HG03159 (cell line): ENCODE results near the gene MED20.

Experiments used
- ATAC-seq: cut with Tn5 transposase; IDR thresholded peaks from one replicate; pipeline ENCODE4 v1.9.1; 2021; ENCODE audit warnings: mild to moderate bottlenecking, moderate library complexity; ENCODE audit not compliant: unreplicated experiment

The MED20 gene

GRCh38 chr6:41914869-41915530 lies 5.9 kb downstream of the MED20 start:
- no peak for ATAC-seq

- no peak for ATAC-seq
These were observed 6.6 kb downstream of the MED20 start for GRCh38 chr6:41914343-41914742.

GRCh38 chr6:41909727-41910126 lies 11.2 kb downstream of the MED20 start:
- no peak for ATAC-seq

- ATAC-seq = no peak
These were observed 18.9 kb downstream of the MED20 start for GRCh38 chr6:41901882-41902519.

- ATAC-seq = no peak
These were observed 20.1 kb downstream of the MED20 start for GRCh38 chr6:41900861-41901260.

GRCh38 chr6:41896281-41896680 lies 24.7 kb downstream of the MED20 start:
- ATAC-seq = no peak

- ATAC-seq = peak; percentile 87
These were observed 25.4 kb downstream of the MED20 start, which contains the start of gene USP49 for GRCh38 chr6:41895300-41896233. TSS of gene USP49 (minus strand) at chr6:41895375. CDS start at chr6:41806983, 88,392 bp downstream.

- ATAC-seq = peak; percentile 28
These were observed 26.3 kb downstream of the MED20 start for GRCh38 chr6:41894366-41895299.

GRCh38 chr6:41892921-41893564 lies 27.9 kb downstream of the MED20 start:
- ATAC-seq = no peak

GRCh38 chr6:41887331-41887751 lies 33.6 kb downstream of the MED20 start:
- ATAC-seq = no peak

- ATAC-seq = no peak
These were observed 35.0 kb downstream of the MED20 start for GRCh38 chr6:41885930-41886329.

GRCh38 chr6:41884957-41885356 lies 36.0 kb downstream of the MED20 start:
- ATAC-seq = no peak

- no peak for ATAC-seq
These were observed 39.4 kb downstream of the MED20 start for GRCh38 chr6:41881506-41881905.

- no peak for ATAC-seq
These were observed 42.0 kb downstream of the MED20 start for GRCh38 chr6:41878961-41879405.

- no peak for ATAC-seq
These were observed 42.7 kb downstream of the MED20 start for GRCh38 chr6:41878246-41878645.

- no peak for ATAC-seq
These were observed 43.8 kb downstream of the MED20 start for GRCh38 chr6:41877051-41877680.

GRCh38 chr6:41874741-41875140 lies 46.2 kb downstream of the MED20 start:
- ATAC-seq = no peak

GRCh38 chr6:41872147-41872546 lies 48.8 kb downstream of the MED20 start:
- ATAC-seq = no peak

GRCh38 chr6:41871691-41872090 lies 49.2 kb downstream of the MED20 start:
- no peak for ATAC-seq
